ENCODE data around the gene HCAR2.
"Not testable (repeated sequence)": the region's sequence is repeated elsewhere in the genome, so short reads cannot be mapped to it uniquely, and the experiment has no call there.

- TF ChIP-seq POLR2A, CTCF, EP300 (IDR thresholded peaks at IDR 0.05): not testable (repeated sequence)
These were observed 22.2 kb downstream of the HCAR2 start for GRCh38 chr12:122680989-122681388.

All from sigmoid colon (tissue), 4 donors.